ENCODE measurements around the gene KIAA1614.

Gene KIAA1614

DNA sequence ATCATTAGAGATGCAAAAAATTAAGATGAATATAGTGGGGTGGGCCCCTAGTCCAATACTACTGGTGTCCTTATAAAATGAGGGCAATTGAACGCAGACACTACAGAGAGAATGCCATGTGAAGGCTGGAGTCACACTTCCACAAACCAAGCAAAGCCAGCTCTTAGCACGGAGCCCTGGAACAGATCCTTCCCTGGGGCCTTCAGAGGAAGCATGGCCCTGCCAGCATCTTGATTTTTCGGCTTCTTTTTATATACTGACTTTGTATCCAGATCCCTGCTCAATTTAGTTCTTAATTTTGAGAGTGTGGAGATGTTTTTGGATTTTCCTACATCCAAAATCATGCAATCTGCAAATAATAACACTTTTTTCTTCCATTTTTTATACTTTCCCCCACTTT is 10.2 kb upstream of the KIAA1614 start:
- Histone ChIP-seq H3K27ac (ENCODE audit: low read length) (no peak overlapping the region), H3K9ac (ENCODE audit: low read length) (no peak overlapping the region), H3F3A (ENCODE audit: insufficient read depth, low read length) (no peaks in the 10 kb centered on the region), H3K9me2 (replicated peaks; ENCODE audit: insufficient read depth, low read length) (no peaks in the 10 kb centered on the region), H2AFZ (ENCODE audit: low read length) (no peak overlapping the region), H3K4me1 (ENCODE audit: low read length) (no peaks in the 10 kb centered on the region), H3K9me3 (replicated peaks; ENCODE audit: insufficient read depth, low read length) (no peaks in the 10 kb centered on the region), H3K4me3 (ENCODE audit: low read length) (no peak overlapping the region), H4K20me1 (ENCODE audit: insufficient read depth, low read length) (no peaks in the 10 kb centered on the region), H3K79me2 (ENCODE audit: low read length) (no peaks in the 10 kb centered on the region), H3K36me3 (replicated peaks; ENCODE audit: insufficient read depth, low read length) (no peaks in the 10 kb centered on the region), H3K27me3 (replicated peaks; ENCODE audit: insufficient read depth, low read length) (no peaks in the 10 kb centered on the region), H3K4me2 (ENCODE audit: low read depth, low read length) (no peak overlapping the region)
- TF ChIP-seq EZH2phosphoT487 (IDR thresholded peaks at IDR 0.05; ENCODE audit: low read length) (no peak), EZH2 (optimal IDR thresholded peaks at IDR 0.05; ENCODE audit: low read depth, low read length) (no peak)
- TF ChIP-seq, protein P1, sequence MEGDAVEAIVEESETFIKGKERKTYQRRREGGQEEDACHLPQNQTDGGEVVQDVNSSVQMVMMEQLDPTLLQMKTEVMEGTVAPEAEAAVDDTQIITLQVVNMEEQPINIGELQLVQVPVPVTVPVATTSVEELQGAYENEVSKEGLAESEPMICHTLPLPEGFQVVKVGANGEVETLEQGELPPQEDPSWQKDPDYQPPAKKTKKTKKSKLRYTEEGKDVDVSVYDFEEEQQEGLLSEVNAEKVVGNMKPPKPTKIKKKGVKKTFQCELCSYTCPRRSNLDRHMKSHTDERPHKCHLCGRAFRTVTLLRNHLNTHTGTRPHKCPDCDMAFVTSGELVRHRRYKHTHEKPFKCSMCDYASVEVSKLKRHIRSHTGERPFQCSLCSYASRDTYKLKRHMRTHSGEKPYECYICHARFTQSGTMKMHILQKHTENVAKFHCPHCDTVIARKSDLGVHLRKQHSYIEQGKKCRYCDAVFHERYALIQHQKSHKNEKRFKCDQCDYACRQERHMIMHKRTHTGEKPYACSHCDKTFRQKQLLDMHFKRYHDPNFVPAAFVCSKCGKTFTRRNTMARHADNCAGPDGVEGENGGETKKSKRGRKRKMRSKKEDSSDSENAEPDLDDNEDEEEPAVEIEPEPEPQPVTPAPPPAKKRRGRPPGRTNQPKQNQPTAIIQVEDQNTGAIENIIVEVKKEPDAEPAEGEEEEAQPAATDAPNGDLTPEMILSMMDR (IDR thresholded peaks at IDR 0.05; ENCODE audit: low read length): no peak
- DNase-seq: no peak

DNA sequence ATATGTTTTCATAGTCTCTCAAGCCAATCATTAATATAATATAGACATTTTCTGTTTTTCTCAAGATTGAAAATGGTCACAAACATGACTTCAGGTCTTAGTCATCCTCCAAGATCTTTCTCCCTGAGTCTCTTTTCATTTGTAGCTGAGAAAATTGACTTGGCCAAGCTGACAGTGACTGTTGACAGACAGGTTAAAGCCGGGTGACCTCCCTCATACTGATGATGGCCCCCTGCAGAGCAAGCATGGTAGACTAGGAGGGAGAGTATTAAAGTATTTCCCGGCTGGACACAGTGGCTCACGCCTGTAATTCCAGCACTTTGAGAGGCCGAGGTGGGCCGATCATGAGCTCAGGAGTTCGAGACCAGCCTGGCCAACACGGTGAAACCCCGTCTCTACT is 6.8 kb upstream of the KIAA1614 start:
- no peaks in the 10 kb centered on the region for H4K20me1 ChIP-seq (ENCODE audit: insufficient read depth, low read length)
- no peaks in the 10 kb centered on the region for H3K36me3 ChIP-seq (replicated peaks; ENCODE audit: insufficient read depth, low read length)
- no peak overlapping the region for H3K4me2 ChIP-seq (ENCODE audit: low read depth, low read length)
- DNase-seq: no peak
- no peaks in the 10 kb centered on the region for H3K9me3 ChIP-seq (replicated peaks; ENCODE audit: insufficient read depth, low read length)
- no peak overlapping the region for H3K27ac ChIP-seq (ENCODE audit: low read length)
- H3F3A ChIP-seq (ENCODE audit: insufficient read depth, low read length): no peaks in the 10 kb centered on the region
- no peak overlapping the region for H2AFZ ChIP-seq (ENCODE audit: low read length)
- H3K9me2 ChIP-seq (replicated peaks; ENCODE audit: insufficient read depth, low read length): no peaks in the 10 kb centered on the region
- peaks cover 5% of the 10 kb centered on the region; the same call in 1 of the 2 replicates for H3K4me1 ChIP-seq (ENCODE audit: low read length)
- no peak overlapping the region for H3K9ac ChIP-seq (ENCODE audit: low read length)
- no peak overlapping the region for H3K4me3 ChIP-seq (ENCODE audit: low read length)
- no peaks in the 10 kb centered on the region for H3K79me2 ChIP-seq (ENCODE audit: low read length)
- TF ChIP-seq EZH2phosphoT487 (IDR thresholded peaks at IDR 0.05; ENCODE audit: low read length) (no peak), EZH2 (optimal IDR thresholded peaks at IDR 0.05; ENCODE audit: low read depth, low read length) (no peak)
- TF ChIP-seq, protein P1 (IDR thresholded peaks at IDR 0.05; ENCODE audit: low read length): no peak
- no peaks in the 10 kb centered on the region for H3K27me3 ChIP-seq (replicated peaks; ENCODE audit: insufficient read depth, low read length)

DNA sequence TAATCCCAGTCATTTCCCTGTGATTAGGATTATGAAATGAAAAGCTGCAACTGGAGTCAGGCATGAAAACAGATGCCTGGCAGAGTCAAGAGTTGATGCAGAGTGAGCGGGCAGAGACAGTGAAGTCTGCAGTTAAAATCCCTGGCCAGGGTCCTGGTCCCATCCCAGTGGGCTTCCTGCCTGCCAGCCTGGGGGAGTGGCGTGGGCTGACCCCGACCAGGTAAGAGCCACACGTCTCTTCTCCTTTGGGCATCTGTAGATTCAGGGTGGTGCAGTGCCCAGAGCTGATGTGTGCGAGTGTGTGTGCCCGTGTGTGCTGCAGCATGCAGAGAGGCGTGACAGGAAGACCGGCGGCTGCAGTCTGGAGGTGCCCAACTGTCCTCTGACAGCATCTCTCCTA is 6.2 kb upstream of the KIAA1614 start:
- H2AFZ ChIP-seq (ENCODE audit: low read length): no peak overlapping the region
- no peak overlapping the region for H3K27ac ChIP-seq (ENCODE audit: low read length)
- no peaks in the 10 kb centered on the region for H4K20me1 ChIP-seq (ENCODE audit: insufficient read depth, low read length)
- DNase-seq: no peak
- H3K9ac ChIP-seq (ENCODE audit: low read length): no peak overlapping the region
- H3F3A ChIP-seq (ENCODE audit: insufficient read depth, low read length): no peaks in the 10 kb centered on the region
- H3K9me2 ChIP-seq (replicated peaks; ENCODE audit: insufficient read depth, low read length): no peaks in the 10 kb centered on the region
- peaks cover 5% of the 10 kb centered on the region; the same call in 1 of the 2 replicates for H3K4me1 ChIP-seq (ENCODE audit: low read length)
- H3K36me3 ChIP-seq (replicated peaks; ENCODE audit: insufficient read depth, low read length): no peaks in the 10 kb centered on the region
- TF ChIP-seq EZH2 (optimal IDR thresholded peaks at IDR 0.05; ENCODE audit: low read depth, low read length) (no peak), EZH2phosphoT487 (IDR thresholded peaks at IDR 0.05; ENCODE audit: low read length) (no peak)
- TF ChIP-seq, protein P1 (IDR thresholded peaks at IDR 0.05; ENCODE audit: low read length): no peak
- no peak overlapping the region for H3K4me2 ChIP-seq (ENCODE audit: low read depth, low read length)
- H3K27me3 ChIP-seq (replicated peaks; ENCODE audit: insufficient read depth, low read length): peaks cover 2% of the 10 kb centered on the region
- no peaks in the 10 kb centered on the region for H3K9me3 ChIP-seq (replicated peaks; ENCODE audit: insufficient read depth, low read length)
- no peak overlapping the region for H3K4me3 ChIP-seq (ENCODE audit: low read length)
- H3K79me2 ChIP-seq (ENCODE audit: low read length): no peaks in the 10 kb centered on the region

Measured in MM.1S (cell line).